22Rv1 (cell line): Measurements from ENCODE around the gene DLL3.

Experiments
- ZFX ChIP-seq: fragments of 450-650 bp; IDR thresholded peaks from 2 replicates; pipeline ENCODE4 v1.6.1; 2017; ENCODE audit warnings: antibody characterized with exemption, borderline replicate concordance
- TF ChIP-seq, protein P1 (sequence below): fragments of 450-650 bp; IDR thresholded peaks from 2 replicates; pipeline ENCODE4 v1.5.1; 2017; ENCODE audit warnings: mild to moderate bottlenecking

DNA sequence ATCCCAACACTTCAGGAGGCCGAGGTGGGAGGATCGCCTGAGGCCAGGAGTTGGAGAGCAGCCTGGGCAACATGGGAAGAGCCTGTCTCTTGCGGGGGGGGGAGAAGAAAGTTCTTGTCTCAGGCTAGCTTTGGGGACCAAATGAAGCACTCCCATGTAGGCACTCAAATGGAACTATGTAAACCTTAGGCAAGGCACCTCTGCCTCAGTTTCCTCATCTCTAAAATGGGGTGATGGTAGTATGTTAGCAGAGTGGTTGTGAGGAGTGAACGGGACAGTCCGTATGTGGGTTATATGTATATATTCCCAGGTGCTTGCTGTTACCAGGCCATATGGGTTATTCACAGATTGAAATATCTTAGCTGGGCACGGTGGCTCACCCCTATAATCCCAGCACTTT lies 6.5 kb upstream of the DLL3 start:
- TF ChIP-seq, protein P1, sequence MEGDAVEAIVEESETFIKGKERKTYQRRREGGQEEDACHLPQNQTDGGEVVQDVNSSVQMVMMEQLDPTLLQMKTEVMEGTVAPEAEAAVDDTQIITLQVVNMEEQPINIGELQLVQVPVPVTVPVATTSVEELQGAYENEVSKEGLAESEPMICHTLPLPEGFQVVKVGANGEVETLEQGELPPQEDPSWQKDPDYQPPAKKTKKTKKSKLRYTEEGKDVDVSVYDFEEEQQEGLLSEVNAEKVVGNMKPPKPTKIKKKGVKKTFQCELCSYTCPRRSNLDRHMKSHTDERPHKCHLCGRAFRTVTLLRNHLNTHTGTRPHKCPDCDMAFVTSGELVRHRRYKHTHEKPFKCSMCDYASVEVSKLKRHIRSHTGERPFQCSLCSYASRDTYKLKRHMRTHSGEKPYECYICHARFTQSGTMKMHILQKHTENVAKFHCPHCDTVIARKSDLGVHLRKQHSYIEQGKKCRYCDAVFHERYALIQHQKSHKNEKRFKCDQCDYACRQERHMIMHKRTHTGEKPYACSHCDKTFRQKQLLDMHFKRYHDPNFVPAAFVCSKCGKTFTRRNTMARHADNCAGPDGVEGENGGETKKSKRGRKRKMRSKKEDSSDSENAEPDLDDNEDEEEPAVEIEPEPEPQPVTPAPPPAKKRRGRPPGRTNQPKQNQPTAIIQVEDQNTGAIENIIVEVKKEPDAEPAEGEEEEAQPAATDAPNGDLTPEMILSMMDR: no peak
- no peak for TF ChIP-seq ZFX
